Measurements from ENCODE around the gene OXNAD1.

The OXNAD1 gene

GRCh38 chr3:16257309-16257708 is 7.7 kb upstream of the OXNAD1 start:
- Histone ChIP-seq H3K9ac (ENCODE audit: low read depth, low read length, poor library complexity) (no peak overlapping the region), H2BK5ac (ENCODE audit: low read length) (no peak overlapping the region)
- no CpG with 5 or more reads among the region's 2 CpGs for WGBS, 2 donors (ENCODE audit: extremely low coverage in 2 of 2, insufficient read length in 2 of 2, insufficient replicate concordance in 1 of 2)

GRCh38 chr3:16258177-16258576 is 6.8 kb upstream of the OXNAD1 start:
- H4K91ac ChIP-seq (ENCODE audit: low read depth, low read length, poor library complexity), result no peak overlapping the region
- no peak overlapping the region for H2BK5ac ChIP-seq (ENCODE audit: low read length)
- H2BK12ac ChIP-seq (ENCODE audit: low read length), result no peak overlapping the region
- no peaks in the 10 kb centered on the region for H3K27me3 ChIP-seq (ENCODE audit: control insufficient read depth in 3 of 3, insufficient read depth in 3 of 3, low read depth in 1 of 3, low read length in 3 of 3)
- DNase-seq (ENCODE audit: low spot score), result no peak
- no peak overlapping the region for H3K4ac ChIP-seq (ENCODE audit: low read length)
- H3K14ac ChIP-seq (ENCODE audit: low read length), result no peak overlapping the region
- peaks cover 5 to 39% of the 10 kb centered on the region in 2 donors for H3K36me3 ChIP-seq (replicated peaks in 1 of 2; ENCODE audit: control insufficient read depth in 2 of 2, insufficient read depth in 2 of 2, low read length in 2 of 2)
- H2AK5ac ChIP-seq (ENCODE audit: low read depth, low read length), result no peak overlapping the region
- no peak overlapping the region for H3K18ac ChIP-seq (ENCODE audit: low read length)
- no peak overlapping the region for H2BK15ac ChIP-seq (ENCODE audit: low read length)
- no peak overlapping the region for H2AFZ ChIP-seq (ENCODE audit: low read length)
- no peak overlapping the region for H3K27ac ChIP-seq (replicated peaks; ENCODE audit: low read length)
- H4K8ac ChIP-seq (ENCODE audit: low read depth, low read length), result no peak overlapping the region
- no peak overlapping the region for H3K9ac ChIP-seq (ENCODE audit: low read depth, low read length, poor library complexity)
- no peaks in the 10 kb centered on the region for H3K79me1 ChIP-seq (ENCODE audit: low read depth, low read length)
- WGBS, 2 donors (ENCODE audit: extremely low coverage in 2 of 2, insufficient read length in 2 of 2, insufficient replicate concordance in 1 of 2), result no CpG with 5 or more reads among the region's 5 CpGs
- no peaks in the 10 kb centered on the region for H3K9me3 ChIP-seq (replicated peaks in 1 of 2; ENCODE audit: control insufficient read depth in 2 of 2, insufficient read depth in 1 of 2, low read depth in 1 of 2, low read length in 2 of 2)
- H3K4me2 ChIP-seq (ENCODE audit: insufficient read depth, low read length, poor library complexity, severe bottlenecking), result no peak overlapping the region
- no peak overlapping the region for H3K23ac ChIP-seq (ENCODE audit: low read depth, low read length, poor library complexity)
- H3K4me1 ChIP-seq (ENCODE audit: control insufficient read depth in 2 of 2, insufficient read depth in 1 of 2, low read depth in 1 of 2, low read length in 2 of 2), result no peaks in the 10 kb centered on the region
- H2BK120ac ChIP-seq (ENCODE audit: low read depth, low read length), result no peak overlapping the region
- H3K4me3 ChIP-seq (ENCODE audit: low read length in 2 of 2), result no peak overlapping the region

More at GRCh38 chr3:16257309-16257708, 7.7 kb upstream of the OXNAD1 start:
- Histone ChIP-seq H3K79me1 (ENCODE audit: low read depth, low read length) (no peaks in the 10 kb centered on the region), H2AFZ (ENCODE audit: low read length) (no peak overlapping the region), H2AK5ac (ENCODE audit: low read depth, low read length) (no peak overlapping the region), H3K27me3 (ENCODE audit: control insufficient read depth in 3 of 3, insufficient read depth in 3 of 3, low read depth in 1 of 3, low read length in 3 of 3) (no peaks in the 10 kb centered on the region), H3K4me2 (ENCODE audit: insufficient read depth, low read length, poor library complexity, severe bottlenecking) (no peak overlapping the region), H3K4ac (ENCODE audit: low read length) (no peak overlapping the region), H3K4me3 (ENCODE audit: low read length in 2 of 2) (no peak overlapping the region), H3K4me1 (ENCODE audit: control insufficient read depth in 2 of 2, insufficient read depth in 1 of 2, low read depth in 1 of 2, low read length in 2 of 2) (no peaks in the 10 kb centered on the region), H2BK120ac (ENCODE audit: low read depth, low read length) (no peak overlapping the region), H2BK12ac (ENCODE audit: low read length) (no peak overlapping the region), H2BK15ac (ENCODE audit: low read length) (no peak overlapping the region), H4K91ac (ENCODE audit: low read depth, low read length, poor library complexity) (no peak overlapping the region), H3K18ac (ENCODE audit: low read length) (no peak overlapping the region), H3K23ac (ENCODE audit: low read depth, low read length, poor library complexity) (no peak overlapping the region), H3K14ac (ENCODE audit: low read length) (no peak overlapping the region), H3K9me3 (replicated peaks in 1 of 2; ENCODE audit: control insufficient read depth in 2 of 2, insufficient read depth in 1 of 2, low read depth in 1 of 2, low read length in 2 of 2) (no peaks in the 10 kb centered on the region), H3K36me3 (replicated peaks in 1 of 2; ENCODE audit: control insufficient read depth in 2 of 2, insufficient read depth in 2 of 2, low read length in 2 of 2) (peaks cover 5 to 38% of the 10 kb centered on the region in 2 donors), H3K27ac (replicated peaks; ENCODE audit: low read length) (no peak overlapping the region), H4K8ac (ENCODE audit: low read depth, low read length) (no peak overlapping the region)
- DNase-seq (ENCODE audit: low spot score), result no peak

- Histone ChIP-seq H3K4me1 (ENCODE audit: control insufficient read depth in 2 of 2, insufficient read depth in 1 of 2, low read depth in 1 of 2, low read length in 2 of 2) (peaks cover 0 to under 1% of the 10 kb centered on the region in 2 donors), H3K4me2 (ENCODE audit: insufficient read depth, low read length, poor library complexity, severe bottlenecking) (no peak overlapping the region), H4K91ac (ENCODE audit: low read depth, low read length, poor library complexity) (no peak overlapping the region), H3K23ac (ENCODE audit: low read depth, low read length, poor library complexity) (no peak overlapping the region), H3K79me1 (ENCODE audit: low read depth, low read length) (no peaks in the 10 kb centered on the region), H4K8ac (ENCODE audit: low read depth, low read length) (no peak overlapping the region), H2AFZ (ENCODE audit: low read length) (no peak overlapping the region), H3K36me3 (replicated peaks in 1 of 2; ENCODE audit: control insufficient read depth in 2 of 2, insufficient read depth in 2 of 2, low read length in 2 of 2) (peaks cover 5 to 39% of the 10 kb centered on the region in 2 donors), H2BK120ac (ENCODE audit: low read depth, low read length) (no peak overlapping the region), H3K9me3 (replicated peaks in 1 of 2; ENCODE audit: control insufficient read depth in 2 of 2, insufficient read depth in 1 of 2, low read depth in 1 of 2, low read length in 2 of 2) (no peaks in the 10 kb centered on the region), H3K9ac (ENCODE audit: low read depth, low read length, poor library complexity) (no peak overlapping the region), H3K27me3 (ENCODE audit: control insufficient read depth in 3 of 3, insufficient read depth in 3 of 3, low read depth in 1 of 3, low read length in 3 of 3) (no peaks in the 10 kb centered on the region), H2BK12ac (ENCODE audit: low read length) (no peak overlapping the region), H2AK5ac (ENCODE audit: low read depth, low read length) (no peak overlapping the region), H3K14ac (ENCODE audit: low read length) (no peak overlapping the region), H3K18ac (ENCODE audit: low read length) (no peak overlapping the region), H3K4me3 (ENCODE audit: low read length in 2 of 2) (no peak overlapping the region), H2BK15ac (ENCODE audit: low read length) (no peak overlapping the region), H2BK5ac (ENCODE audit: low read length) (no peak overlapping the region), H3K27ac (replicated peaks; ENCODE audit: low read length) (no peak overlapping the region), H3K4ac (ENCODE audit: low read length) (no peak overlapping the region)
- no peak for DNase-seq (ENCODE audit: low spot score)
- WGBS, 2 donors (ENCODE audit: extremely low coverage in 2 of 2, insufficient read length in 2 of 2, insufficient replicate concordance in 1 of 2), result no CpG with 5 or more reads among the region's 1 CpG
These were observed 6.1 kb upstream of the OXNAD1 start for GRCh38 chr3:16258866-16259265.

- H3K4me1 ChIP-seq (ENCODE audit: control insufficient read depth in 2 of 2, insufficient read depth in 1 of 2, low read depth in 1 of 2, low read length in 2 of 2), result peaks cover 0 to 3% of the 10 kb centered on the region in 2 donors
- H2AFZ ChIP-seq (ENCODE audit: low read length), result no peak overlapping the region
- H3K4ac ChIP-seq (ENCODE audit: low read length), result no peak overlapping the region
- no peak for DNase-seq (ENCODE audit: low spot score)
- H4K91ac ChIP-seq (ENCODE audit: low read depth, low read length, poor library complexity), result no peak overlapping the region
- no peak overlapping the region for H3K4me3 ChIP-seq (ENCODE audit: low read length in 2 of 2)
- peaks cover 4% of the 10 kb centered on the region for H3K79me1 ChIP-seq (ENCODE audit: low read depth, low read length)
- no peak overlapping the region for H4K8ac ChIP-seq (ENCODE audit: low read depth, low read length)
- H2BK5ac ChIP-seq (ENCODE audit: low read length), result no peak overlapping the region
- H3K4me2 ChIP-seq (ENCODE audit: insufficient read depth, low read length, poor library complexity, severe bottlenecking), result no peak overlapping the region
- no peak overlapping the region for H3K14ac ChIP-seq (ENCODE audit: low read length)
- no peak overlapping the region for H3K27ac ChIP-seq (replicated peaks; ENCODE audit: low read length)
- no peak overlapping the region for H3K9ac ChIP-seq (ENCODE audit: low read depth, low read length, poor library complexity)
- H2BK15ac ChIP-seq (ENCODE audit: low read length), result no peak overlapping the region
- H3K18ac ChIP-seq (ENCODE audit: low read length), result no peak overlapping the region
- no peak overlapping the region for H2BK12ac ChIP-seq (ENCODE audit: low read length)
- no peak overlapping the region for H3K23ac ChIP-seq (ENCODE audit: low read depth, low read length, poor library complexity)
- no CpG with 5 or more reads among the region's 1 CpG for WGBS, 2 donors (ENCODE audit: extremely low coverage in 2 of 2, insufficient read length in 2 of 2, insufficient replicate concordance in 1 of 2)
- H2AK5ac ChIP-seq (ENCODE audit: low read depth, low read length), result no peak overlapping the region
- H3K36me3 ChIP-seq (replicated peaks in 1 of 2; ENCODE audit: control insufficient read depth in 2 of 2, insufficient read depth in 2 of 2, low read length in 2 of 2), result peaks cover 5 to 39% of the 10 kb centered on the region in 2 donors
- H3K27me3 ChIP-seq (ENCODE audit: control insufficient read depth in 3 of 3, insufficient read depth in 3 of 3, low read depth in 1 of 3, low read length in 3 of 3), result no peaks in the 10 kb centered on the region
- H3K9me3 ChIP-seq (replicated peaks in 1 of 2; ENCODE audit: control insufficient read depth in 2 of 2, insufficient read depth in 1 of 2, low read depth in 1 of 2, low read length in 2 of 2), result no peaks in the 10 kb centered on the region
- H2BK120ac ChIP-seq (ENCODE audit: low read depth, low read length), result no peak overlapping the region
These were observed 5.0 kb upstream of the OXNAD1 start for GRCh38 chr3:16260046-16260445.
